Keratinocyte (primary cell): Measurements from ENCODE around the gene CNTROB.

Experiments used
- CTCF ChIP-seq, 3 experiments: IDR thresholded peaks in 1 of 3; conservative IDR thresholded peaks in 1 of 3; optimal IDR thresholded peaks in 1 of 3; 2 replicates in 2 of 3; 3 replicates in 1 of 3; pipeline versions ENCODE3 to v1.5.1; 2011; ENCODE audit warnings: low read length in 3 of 3, mild to moderate bottlenecking in 3 of 3, moderate library complexity in 2 of 3, control low read depth in 1 of 3, inconsistent platforms in 1 of 3; ENCODE audit not compliant: insufficient read depth in 2 of 3; ENCODE audit errors: extremely low read depth in 1 of 3
- EZH2 ChIP-seq: IDR thresholded peaks from one replicate; pipeline ENCODE4 v1.6.1; 2012; ENCODE audit warnings: inconsistent platforms, mild to moderate bottlenecking, low read length, moderate library complexity

DNA sequence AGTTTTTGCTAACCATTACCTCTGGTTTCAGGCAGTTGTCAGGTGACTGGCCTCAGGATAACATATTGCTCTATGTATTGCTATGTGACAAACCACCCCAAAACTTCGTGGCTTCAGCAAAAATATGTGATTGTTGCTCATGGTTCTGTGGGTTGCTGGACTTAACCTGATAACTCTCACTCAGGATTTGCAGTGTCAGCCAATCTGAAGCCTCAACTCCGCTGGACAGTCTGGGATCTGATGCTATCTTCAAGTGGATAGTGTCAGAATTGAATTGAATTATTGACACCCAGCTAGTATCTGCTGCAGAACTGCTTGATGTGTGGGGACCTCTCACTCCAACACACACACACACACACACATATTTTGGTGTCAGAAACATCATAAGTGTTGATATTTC is 35.7 kb downstream of the CNTROB start:
- TF ChIP-seq EZH2 (no peak), CTCF (optimal IDR thresholded peaks at IDR 0.05 in 1 of 3, IDR thresholded peaks at IDR 0.05 in 1 of 3, conservative IDR thresholded peaks at IDR 0.05 in 1 of 3; ENCODE audit: extremely low read depth in 1 of 3, insufficient read depth in 2 of 3, low read length in 3 of 3) (no peak)
